Hematopoietic multipotent progenitor cell treated with erythropoietin and hydrocortisone succinate and interleukin-3 and kit ligand, for 4 days (in vitro differentiated cells): ENCODE data around the gene WWTR1.
A peak's percentile ranks its signal among the peaks of the same experiment; 100 is the strongest.

ENCODE experiments used
- DNase-seq: peaks from one replicate; pipeline ENCODE4 v3.0.0-alpha.2; 2015

The WWTR1 gene

GRCh38 chr3:149654188-149654601 is 3.6 kb downstream of the WWTR1 start:
- DNase-seq: no peak

- DNase-seq: no peak
These were observed 4.3 kb downstream of the WWTR1 start for GRCh38 chr3:149653564-149653963.

GRCh38 chr3:149653136-149653535 is 4.7 kb downstream of the WWTR1 start:
- DNase-seq: no peak

- no peak for DNase-seq
These were observed 7.0 kb downstream of the WWTR1 start for GRCh38 chr3:149650828-149651227.

- no peak for DNase-seq
These were observed 9.3 kb downstream of the WWTR1 start for GRCh38 chr3:149648525-149648924.

GRCh38 chr3:149647812-149648211 is 10.0 kb downstream of the WWTR1 start:
- no peak for DNase-seq

- DNase-seq: no peak
These were observed 10.5 kb downstream of the WWTR1 start for GRCh38 chr3:149647285-149647684.

- peak; percentile 90 for DNase-seq
These were observed 11.6 kb downstream of the WWTR1 start for GRCh38 chr3:149646181-149646766.

GRCh38 chr3:149643963-149644362 is 13.9 kb downstream of the WWTR1 start:
- DNase-seq: no peak

GRCh38 chr3:149643482-149643798 is 14.4 kb downstream of the WWTR1 start:
- no peak for DNase-seq

GRCh38 chr3:149640976-149641728 is 16.7 kb downstream of the WWTR1 start:
- no peak for DNase-seq

GRCh38 chr3:149639093-149639486 is 18.7 kb downstream of the WWTR1 start:
- DNase-seq: no peak

- DNase-seq: no peak
These were observed 19.4 kb downstream of the WWTR1 start for GRCh38 chr3:149638228-149639092.

- no peak for DNase-seq
These were observed 22.4 kb downstream of the WWTR1 start for GRCh38 chr3:149635396-149635795.

GRCh38 chr3:149634573-149634972 is 23.3 kb downstream of the WWTR1 start:
- no peak for DNase-seq

GRCh38 chr3:149634072-149634471 is 23.8 kb downstream of the WWTR1 start:
- no peak for DNase-seq

GRCh38 chr3:149632225-149632624 is 25.6 kb downstream of the WWTR1 start:
- no peak for DNase-seq

- DNase-seq: no peak
These were observed 27.0 kb downstream of the WWTR1 start for GRCh38 chr3:149630806-149631205.

- no peak for DNase-seq
These were observed 28.7 kb downstream of the WWTR1 start for GRCh38 chr3:149628957-149629670.

GRCh38 chr3:149626671-149627070 is 31.2 kb downstream of the WWTR1 start:
- DNase-seq: no peak

- DNase-seq: no peak
These were observed 32.0 kb downstream of the WWTR1 start for GRCh38 chr3:149625795-149626194.

GRCh38 chr3:149623824-149624223 is 34.0 kb downstream of the WWTR1 start:
- peak; percentile 82 for DNase-seq
